IPS-11a (cell line): ENCODE results near the gene SPHK2.
"Not testable (repeated sequence)": the region's sequence is repeated elsewhere in the genome, so short reads cannot be mapped to it uniquely, and the experiment has no call there.

ENCODE experiments used
- H3K4me3 ChIP-seq: one replicate; pipeline ENCODE4 v1.5.1; 2013; ENCODE audit warnings: low read depth, low read length, control low read depth

Gene SPHK2

GRCh38 chr19:48676887-48677286 lies 57.6 kb downstream of the SPHK2 start:
- no peak overlapping the region for H3K4me3 ChIP-seq

GRCh38 chr19:48678201-48678600 lies 58.9 kb downstream of the SPHK2 start:
- H3K4me3 ChIP-seq, result no peak overlapping the region

GRCh38 chr19:48680006-48680405 lies 60.7 kb downstream of the SPHK2 start:
- not testable (repeated sequence) for H3K4me3 ChIP-seq
